NCI-H2227 (cell line): ENCODE results near the gene USP47.

ENCODE experiments used
- DNase-seq: peaks from one replicate; lab custom pipeline; 2025; ENCODE audit not compliant: unreplicated experiment; lab: John Stamatoyannopoulos, UW

Gene USP47

DNA sequence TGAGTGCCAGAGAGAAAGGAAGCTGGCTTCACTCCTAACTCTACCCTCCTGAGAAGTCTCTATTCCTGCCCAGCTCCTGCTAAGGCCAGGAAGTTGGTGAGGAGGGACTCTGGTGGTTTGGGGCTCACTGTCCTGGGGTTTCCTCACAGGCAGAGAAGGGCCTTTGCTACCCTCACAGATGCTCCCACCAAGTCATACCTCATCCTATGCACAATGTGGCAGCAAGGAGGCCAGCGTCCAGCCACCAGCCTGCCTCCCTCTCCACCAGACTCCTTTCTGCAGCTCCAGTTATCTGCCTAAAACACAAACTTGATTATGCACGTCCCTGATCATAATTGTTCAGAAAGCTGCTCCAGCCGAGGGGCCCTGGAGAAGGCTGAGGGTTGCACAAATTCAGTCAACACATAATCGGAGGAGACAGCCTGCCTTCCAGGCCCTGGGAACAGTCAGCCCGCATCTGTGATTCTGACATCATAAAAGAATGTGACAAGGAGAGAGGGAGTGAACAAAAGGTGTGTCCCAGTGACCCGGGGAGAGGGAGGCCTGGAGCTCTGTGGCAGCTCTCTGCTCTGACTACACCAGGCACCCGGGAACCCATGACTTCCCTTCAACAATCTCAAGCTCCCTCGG lies 137.8 kb downstream of the USP47 start:
- no peak for DNase-seq

DNA sequence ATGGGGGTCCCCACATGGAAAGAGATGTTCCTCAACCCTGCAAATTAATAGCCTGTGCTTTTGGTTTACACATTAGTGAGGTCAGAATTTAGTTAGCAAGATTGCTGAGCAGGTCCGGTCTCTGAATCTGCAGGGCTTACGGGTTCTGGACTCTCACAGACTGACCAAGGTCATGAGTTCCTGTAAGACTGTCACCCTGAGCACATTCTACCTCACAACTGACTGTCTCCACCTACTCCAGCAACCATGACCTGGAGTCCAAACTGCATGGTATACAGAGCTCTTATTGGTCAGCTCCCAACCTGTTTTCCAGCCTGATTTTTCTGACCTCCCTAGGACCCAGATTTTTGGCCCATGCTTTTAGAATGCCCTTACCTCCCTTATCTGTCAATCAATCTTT lies 138.4 kb downstream of the USP47 start:
- DNase-seq: no peak

DNA sequence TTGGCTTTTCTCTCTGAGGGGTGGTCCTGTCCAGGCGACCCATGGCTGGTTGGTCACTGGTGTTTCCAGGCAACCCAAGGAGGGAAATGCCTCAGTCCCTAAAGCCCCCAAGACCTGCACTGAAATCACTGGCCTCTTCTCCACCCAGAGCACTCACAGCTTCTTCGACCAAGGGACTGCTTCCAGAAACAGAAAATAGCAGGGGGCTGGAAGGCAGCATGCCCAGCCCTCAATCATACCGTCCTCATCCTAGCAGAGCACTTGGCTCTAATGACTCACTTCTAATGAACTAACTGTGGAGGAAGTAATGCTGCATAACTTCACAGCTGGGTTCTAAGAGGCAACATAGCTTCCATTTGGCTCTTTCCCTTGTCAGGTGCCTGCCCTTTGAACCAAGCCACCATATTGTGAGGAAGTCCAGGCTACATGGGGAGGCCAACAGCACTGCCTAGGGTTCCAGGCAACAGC lies 139.1 kb downstream of the USP47 start:
- no peak for DNase-seq

DNA sequence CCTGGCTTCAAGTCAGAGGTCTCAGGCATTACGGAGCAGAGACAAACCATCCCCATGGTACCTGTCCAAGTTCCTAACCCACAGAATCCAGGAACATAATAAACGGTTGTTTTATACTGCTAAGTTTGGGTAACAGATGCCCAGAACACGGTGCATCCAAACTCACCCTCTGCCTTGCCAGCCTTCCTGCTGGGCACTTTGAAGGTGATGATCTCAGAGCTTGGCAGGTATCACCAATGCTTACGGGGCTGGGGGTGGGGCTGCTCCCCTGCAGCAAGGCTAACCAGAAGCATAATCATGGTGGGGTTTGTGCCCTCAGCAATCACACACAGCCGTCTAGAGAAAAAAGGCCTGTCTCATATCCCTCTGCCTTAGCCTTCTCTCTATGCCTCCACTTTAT lies 139.6 kb downstream of the USP47 start:
- DNase-seq: no peak

DNA sequence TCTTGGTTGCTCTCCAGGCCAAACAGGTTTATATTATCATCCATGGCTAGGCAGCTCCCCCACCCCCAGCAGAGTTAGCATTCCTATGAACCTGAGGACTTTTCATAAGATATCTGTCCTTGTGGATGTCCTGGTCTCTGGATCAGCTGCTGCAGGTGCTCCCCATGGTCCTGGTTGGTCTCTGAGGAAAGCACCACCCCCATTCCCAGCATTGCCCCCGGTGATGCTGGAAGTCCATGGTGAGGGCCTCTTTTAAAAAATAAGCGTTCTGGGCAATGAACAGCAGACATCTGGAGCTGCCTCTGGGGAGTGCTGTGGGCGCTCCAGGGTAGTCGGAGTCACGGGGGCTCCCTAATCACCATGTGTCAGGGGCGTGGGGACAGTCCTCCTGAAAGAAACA lies 140.1 kb downstream of the USP47 start:
- no peak for DNase-seq

DNA sequence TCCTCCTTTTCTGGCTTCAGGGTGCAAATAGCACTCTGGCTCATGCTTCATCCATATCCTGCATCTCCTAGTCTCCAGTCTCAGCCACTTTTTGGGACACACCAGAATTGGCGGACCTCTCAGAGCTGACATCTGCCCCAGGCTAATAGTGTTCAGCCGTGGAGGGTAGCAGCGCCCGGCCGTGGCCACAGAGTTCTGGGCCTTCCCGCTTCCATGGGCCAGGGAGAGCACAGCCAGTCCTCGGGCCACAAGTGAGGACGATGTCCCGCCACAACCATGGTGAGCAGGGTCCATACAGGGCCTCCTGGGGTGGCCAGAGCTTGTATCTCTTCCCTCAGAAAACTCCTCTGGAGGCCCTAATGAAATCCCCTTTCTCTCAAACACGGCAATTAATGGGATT lies 140.7 kb downstream of the USP47 start:
- DNase-seq: no peak

DNA sequence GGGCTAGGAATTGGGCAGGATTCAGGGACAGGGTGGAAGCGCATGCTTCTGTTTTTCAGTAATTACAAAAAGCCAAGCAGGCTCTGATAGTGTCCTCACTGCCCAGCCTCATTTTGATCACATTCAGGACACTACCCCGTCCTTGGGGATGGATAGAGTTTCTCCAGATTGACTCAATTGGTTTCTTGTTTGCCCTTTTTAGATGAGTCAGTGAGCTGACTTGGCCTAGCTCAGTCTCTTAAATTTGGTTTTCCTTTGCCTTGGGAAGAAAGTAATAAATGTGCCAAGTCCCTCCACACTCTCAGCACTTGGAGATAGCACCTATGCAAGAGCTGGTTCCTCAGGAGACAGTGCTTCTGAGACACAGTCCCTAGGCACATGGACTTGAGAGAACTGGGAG lies 141.2 kb downstream of the USP47 start:
- DNase-seq: no peak

DNA sequence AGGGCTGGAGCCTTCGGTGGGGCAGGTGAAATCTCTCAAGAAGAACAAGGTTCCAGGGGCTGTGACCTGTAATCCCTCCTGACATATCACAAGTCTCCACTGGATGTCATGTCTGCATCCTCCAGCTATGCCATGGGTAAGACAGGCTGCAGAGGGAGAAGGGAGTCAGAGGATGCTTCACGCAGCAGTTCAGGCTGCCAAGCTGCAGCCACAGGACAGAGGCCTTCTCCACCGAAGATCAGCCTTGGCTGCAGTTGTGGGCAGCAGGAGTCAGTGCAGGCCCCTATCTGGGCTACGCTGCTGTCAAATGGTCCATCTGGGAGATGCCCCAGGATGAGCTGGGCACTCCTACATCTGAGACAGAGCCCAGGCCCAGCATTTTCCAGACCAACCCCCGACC lies 141.7 kb downstream of the USP47 start:
- no peak for DNase-seq

DNA sequence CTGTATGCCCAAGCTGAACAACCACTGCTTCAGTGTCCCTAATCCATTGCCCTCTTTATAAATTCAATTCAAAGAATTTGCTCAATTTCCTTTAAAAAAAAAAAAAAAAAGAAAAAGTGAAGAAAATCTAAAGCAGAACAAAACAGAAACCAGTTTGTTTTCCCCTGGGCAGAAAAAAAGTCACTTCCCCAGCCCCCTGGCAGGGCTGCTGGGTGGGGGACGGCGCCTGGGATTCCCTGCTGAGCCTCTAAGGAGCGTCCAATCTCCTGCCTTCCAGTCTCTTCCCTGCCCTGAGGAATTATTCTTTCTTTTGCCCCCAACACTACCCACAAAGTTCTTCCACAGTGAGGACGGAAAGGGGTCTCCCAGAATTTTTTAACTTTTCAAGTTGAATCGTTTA lies 142.8 kb downstream of the USP47 start:
- DNase-seq: no peak

DNA sequence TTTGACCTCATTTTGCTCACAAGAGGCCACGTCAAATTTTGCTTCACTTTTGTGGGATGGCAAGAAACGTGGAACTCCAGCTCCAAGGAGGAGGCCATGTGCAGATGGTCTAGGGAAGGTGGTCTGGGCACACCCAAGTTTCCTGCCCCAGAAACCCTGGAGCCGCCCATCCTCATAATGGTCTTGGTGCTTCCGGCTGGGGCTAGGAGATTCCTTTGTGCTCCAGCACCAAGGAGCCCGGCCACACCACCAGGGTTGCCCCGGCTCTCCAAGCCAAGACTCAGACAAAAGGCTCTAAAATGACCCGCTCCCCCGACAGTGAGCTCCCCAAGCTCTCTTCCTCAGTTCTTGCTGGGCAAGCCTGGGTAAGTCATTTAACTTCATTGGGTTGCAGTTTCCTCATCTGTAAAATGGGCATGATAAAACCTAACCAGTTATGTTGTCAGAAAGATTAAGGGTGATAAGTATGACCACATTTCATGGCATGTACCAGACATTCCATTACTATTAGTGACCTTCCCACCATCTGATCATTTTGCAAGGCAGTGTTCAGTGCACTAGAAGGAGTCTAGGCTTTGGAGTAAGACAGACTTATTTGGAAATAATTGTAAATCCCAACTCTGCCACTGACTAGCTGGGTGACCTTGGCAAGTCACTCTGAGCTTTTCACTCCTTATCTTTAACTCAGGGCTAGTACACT lies 143.4 kb downstream of the USP47 start:
- no peak for DNase-seq

DNA sequence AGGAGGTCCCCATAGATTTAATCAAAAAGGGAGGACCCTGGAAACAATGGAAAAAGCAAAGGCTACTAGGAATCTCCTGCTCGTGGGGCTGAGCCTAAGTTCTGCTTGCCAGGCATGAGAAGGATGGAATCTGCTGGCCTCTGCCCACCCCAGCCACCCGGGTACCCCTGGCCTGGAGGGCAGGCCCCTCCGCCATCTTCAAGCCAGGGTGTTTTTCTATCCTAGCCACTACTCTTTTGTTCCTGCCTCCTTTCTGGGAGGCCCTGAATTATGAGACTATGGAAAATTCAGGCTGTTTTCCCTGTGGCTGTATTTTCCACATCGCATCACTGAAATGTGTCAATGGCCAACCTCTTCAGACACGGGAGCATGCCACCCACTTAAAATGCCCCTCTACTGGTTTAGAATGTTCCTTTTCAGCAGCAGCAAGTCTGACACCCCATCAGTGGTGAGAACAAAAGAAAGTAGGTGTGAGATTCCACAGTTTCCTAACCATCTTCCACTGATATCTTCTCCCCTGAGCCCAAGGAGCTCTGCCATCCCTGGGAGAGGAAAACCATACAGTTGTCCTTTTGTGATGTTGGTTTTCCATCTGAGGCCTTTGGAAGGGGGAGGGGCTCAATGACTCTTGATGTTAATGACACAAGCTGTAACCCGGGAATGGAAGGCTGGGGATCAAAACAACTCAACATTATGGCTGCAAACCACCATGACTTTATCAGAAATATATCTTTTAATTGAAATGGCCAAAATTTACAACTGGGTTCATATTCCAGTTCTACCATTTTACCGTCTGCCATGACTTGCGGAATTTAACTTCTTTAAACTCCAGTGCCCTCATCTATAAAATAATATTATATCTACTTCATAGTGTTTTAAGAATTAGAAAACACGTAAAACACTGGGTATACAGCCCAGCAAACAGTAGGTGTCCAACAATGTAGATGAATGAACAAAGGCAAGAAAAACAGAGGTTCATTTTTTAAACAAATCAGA lies 144.5 kb downstream of the USP47 start:
- DNase-seq: no peak

DNA sequence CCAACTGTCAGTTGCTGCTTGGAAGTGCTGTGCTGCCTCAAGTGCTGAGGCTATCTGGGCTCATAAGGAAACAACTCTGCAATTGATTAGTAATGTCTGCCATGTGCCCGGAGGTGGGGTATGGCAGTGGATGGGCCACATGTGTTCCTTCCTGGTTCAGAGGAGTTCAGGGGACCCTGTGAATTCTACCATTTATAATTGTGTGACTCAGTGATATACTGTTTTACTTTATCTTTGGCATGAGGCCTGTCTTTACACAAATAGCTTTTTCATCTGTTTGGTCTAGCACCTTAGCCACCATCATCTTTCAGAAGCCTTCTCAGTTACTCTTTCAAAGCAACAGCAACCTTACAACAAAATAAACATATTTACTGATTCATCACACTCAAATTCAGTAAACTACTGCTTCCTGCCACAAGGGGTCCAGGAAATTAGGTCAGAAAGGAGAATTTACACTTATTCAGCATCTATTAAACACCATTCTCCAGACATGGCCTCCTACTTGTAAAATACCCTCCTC lies 145.8 kb downstream of the USP47 start:
- peak; percentile 9 for DNase-seq

DNA sequence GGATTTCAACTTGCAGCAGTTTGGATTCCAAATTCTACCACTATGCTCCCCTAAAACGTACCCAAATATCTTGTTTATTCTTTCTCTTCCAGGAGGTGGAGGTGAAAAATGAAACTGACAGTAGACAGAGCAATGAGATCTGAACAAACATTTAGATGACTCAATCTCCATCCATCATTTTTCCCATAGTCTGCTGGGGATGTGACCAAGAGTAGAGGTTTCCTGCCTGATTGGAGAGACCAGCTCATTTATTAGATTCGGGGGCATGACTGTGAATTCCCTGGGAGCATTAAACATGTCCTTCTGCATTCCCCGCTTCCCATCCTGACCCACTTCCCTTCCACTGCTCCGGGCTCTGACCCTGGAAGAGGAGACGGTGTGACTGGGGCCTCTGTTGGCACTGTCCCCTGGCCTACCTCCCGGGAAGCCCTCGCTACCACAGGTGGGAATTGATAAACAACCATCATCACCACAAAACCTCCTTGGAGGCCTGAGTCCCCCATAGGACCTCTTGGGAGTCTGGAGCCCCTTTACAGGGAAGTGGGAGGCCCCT lies 146.4 kb downstream of the USP47 start:
- DNase-seq: no peak

DNA sequence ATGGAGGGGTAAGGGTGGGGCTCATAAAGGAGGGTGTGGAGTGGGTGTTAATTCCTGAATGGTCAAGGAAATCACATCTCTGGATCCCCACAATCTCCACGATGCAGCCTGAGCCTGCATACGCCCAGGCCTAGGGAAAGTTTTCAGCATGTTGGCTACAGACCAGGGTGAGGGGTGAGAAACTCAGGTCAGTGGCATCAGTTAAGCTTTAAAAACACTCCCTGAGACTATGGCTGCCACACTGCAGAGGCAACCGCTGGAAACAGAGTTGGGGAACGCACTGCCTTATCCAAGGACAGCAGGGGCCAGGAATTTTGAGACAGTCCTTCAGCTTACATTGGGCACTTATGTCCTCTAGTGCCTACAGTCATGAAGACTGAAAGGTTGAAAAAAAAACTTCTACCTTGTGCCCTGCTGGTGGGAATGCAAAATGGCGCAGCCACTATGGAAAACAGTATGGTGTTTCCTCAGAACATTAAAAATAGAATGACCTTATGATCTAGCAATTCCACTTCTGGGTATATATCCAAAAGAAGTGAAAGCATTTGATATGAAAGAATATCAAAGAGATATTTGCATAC lies 147.0 kb downstream of the USP47 start:
- DNase-seq: no peak

DNA sequence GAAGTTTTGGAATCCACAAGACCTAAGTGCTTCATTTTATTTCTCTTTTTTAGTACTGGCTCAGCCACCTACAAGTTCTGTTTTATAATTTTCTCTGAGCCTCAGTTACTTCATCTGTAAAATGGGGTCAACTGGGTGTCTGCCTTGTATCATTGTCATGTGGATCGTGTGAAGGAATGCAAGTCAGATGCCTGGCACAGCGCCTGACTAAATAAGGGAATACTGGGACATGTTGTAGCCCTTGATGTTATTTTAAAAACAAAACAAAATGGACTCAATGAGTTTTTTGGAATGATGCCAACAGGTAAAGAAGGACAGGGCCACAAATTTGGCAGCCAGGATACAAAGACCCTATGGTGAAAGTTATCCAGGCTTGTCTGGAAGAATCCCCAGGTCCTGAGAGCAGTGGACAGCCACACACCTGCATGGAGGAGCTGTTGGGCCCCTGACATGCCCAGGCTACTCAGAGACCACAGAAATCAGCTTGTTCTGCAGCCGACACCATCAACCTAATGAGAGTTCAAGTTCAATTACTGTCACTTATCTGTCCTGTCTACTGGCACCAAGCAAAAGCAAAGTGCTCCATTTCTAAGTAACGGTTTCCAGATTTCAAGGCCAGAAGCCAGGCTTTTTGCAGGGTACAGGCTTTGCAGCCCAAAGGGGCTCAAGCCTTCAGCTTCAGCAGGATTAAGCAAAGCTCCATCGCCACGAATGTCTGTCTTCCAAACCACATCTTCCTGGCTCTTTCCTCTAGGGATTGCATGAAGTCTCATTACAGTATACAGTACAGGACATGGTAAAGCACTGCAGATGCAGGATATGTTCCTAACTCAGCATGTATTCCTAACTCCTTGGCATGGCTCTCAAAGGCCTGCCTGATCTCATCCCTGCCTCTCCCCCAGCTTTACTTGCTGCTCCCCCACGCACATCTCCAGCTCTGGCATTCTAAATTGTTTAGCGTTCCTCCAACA lies 148.3 kb downstream of the USP47 start:
- DNase-seq: no peak

DNA sequence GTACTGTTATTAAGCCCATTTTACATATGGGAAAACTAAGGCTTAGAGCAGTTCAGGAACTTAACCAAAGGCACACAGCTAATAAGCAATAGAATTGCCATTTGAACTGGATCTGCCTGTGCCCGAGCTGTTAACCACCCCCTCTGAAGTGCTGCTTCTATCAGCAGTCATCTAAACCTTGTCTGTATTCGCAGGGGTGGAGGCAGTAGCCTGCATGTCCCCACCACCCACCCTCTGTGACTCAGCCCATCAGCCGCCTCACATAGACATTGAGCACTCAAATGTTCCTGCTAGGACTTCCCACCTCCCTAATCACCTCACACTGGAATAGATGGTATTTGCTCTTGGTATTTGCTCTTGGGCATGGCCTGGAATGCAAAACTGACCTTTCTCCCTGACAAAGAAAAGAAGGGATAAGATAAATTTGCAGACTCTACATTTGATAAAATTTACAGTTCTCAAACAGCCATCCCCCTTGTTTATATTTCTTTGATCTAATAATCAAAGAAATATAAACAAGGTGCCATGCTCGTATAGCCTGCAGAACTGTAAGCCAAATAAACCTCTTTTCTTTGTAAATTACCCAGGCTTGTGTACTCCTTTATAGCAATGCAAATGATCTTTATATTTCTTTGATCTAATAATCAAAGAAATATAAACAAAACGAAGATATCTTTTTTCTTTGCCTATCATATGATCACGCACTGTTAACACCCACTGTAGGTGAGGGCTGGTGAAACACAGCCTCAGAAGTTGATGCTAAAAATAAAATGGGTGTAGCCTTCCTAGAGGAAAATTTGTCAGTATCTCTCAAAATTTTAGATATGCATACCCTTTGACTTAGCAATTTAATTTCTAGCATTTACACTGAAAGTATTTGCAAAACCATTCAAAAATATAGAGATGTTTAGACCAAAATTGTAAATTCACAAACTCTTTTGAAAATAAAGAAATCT lies 150.8 kb downstream of the USP47 start:
- no peak for DNase-seq

DNA sequence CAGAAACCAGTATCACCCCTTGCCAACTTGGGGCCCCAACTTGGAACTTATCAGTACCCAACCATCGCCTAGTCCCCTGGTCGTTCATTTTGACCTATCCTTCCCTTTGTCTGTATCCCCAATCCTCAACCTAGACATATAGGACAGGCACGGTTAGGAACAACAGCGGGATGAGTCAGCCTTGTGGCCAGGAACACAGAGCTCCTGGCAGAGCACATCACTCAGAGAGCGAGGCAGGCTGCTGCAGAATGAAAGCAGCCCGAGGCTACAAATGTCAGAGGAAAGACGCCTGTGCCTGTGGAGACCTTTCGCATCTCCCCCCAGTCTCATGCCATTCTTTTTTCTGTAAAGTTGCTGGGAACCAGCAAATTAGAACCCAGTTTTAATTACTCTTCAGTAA lies 152.1 kb downstream of the USP47 start:
- DNase-seq: no peak

DNA sequence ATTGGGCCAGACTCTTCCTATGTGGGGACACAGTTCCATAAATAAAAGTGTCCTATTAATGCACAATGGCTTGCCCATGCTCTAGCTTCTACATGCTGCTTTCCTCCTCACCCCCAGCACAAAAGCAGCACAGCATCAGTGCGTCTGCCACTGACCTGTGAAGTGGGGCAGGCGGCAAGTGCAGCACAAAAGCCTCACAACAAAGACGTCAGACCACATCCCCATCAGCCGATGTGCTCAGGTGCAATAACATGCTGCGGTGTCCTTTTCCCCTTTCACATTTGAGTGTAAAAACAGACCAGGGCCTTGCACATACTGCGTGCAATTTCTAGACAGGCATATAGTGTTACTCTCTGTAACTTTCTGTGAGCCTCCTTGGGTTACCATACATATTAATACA lies 153.8 kb downstream of the USP47 start:
- DNase-seq: no peak
